B cell (primary cell): Measurements from ENCODE around the gene DZIP1L. TPM values are rescaled to one million over a fixed set of nuclear protein-coding genes. Genes with fewer than 3 reads are reported as not detected.

Experiments used
- ATAC-seq: fragments of 200-7000 bp; cut with Tn5 transposase; one replicate; pipeline ENCODE4 v1.10.0; 2021; ENCODE audit warnings: low read depth, mild to moderate bottlenecking, moderate number of reproducible peaks, moderate library complexity
- CTCF ChIA-PET: fragments of 350-600 bp; sonication (Branson Sonifier 250); formaldehyde crosslinking; loops from one replicate; lab custom pipeline; 2021; ENCODE audit warnings: antibody characterized with exemption, inconsistent platforms; lab: Charles Lee
- POLR2A ChIA-PET: fragments of 350-600 bp; sonication (Branson Sonifier 250); formaldehyde crosslinking; loops from one replicate; lab custom pipeline; 2021; ENCODE audit warnings: antibody characterized with exemption; lab: Charles Lee
- DNase-seq: peaks from one replicate; pipeline ENCODE4 v3.0.0; 2013
- H2AFZ ChIP-seq: 2 replicates; pipeline ENCODE4 v1.6.1; 2012; ENCODE audit warnings: mild to moderate bottlenecking, low read depth, low read length; ENCODE audit not compliant: insufficient read depth, poor library complexity, severe bottlenecking
- H3K27ac ChIP-seq, 2 donors: 1 replicate in 1 of 2; 2 replicates in 1 of 2; pipeline ENCODE4 v1.5.1; 2012 to 2013; ENCODE audit warnings: low read length in 2 of 2, mild to moderate bottlenecking in 2 of 2, moderate library complexity in 1 of 2
- H3K27me3 ChIP-seq, 4 experiments: fragments of 200-600 bp in 1 of 4; sonication (generic) in 1 of 4; replicated peaks in 1 of 4; 1 replicate in 2 of 4; 2 replicates in 2 of 4; pipeline versions ENCODE4 v1.6.1 to v1.7.0; 2013 to 2016; ENCODE audit warnings: low read length in 3 of 4, mild to moderate bottlenecking in 2 of 4, mixed read lengths in 1 of 4, moderate library complexity in 1 of 4; ENCODE audit not compliant: insufficient read depth in 4 of 4, control insufficient read depth in 3 of 4; ENCODE audit errors: control extremely low read depth in 1 of 4
- H3K36me3 ChIP-seq, 2 experiments: replicated peaks in 1 of 2; 1 replicate in 1 of 2; 2 replicates in 1 of 2; pipeline versions ENCODE4 v1.6.1 to v1.7.1; 2013; ENCODE audit warnings: low read length in 1 of 2; ENCODE audit not compliant: insufficient read depth in 2 of 2, control insufficient read depth in 1 of 2; ENCODE audit errors: control extremely low read depth in 1 of 2, extremely low read depth in 1 of 2
- H3K4me1 ChIP-seq, 2 donors: fragments of 200-600 bp in 1 of 2; sonication (generic) in 1 of 2; 1 replicate in 1 of 2; 2 replicates in 1 of 2; pipeline versions ENCODE4 v1.5.1 to v1.6.1; 2013 to 2017; ENCODE audit warnings: low read length in 2 of 2; ENCODE audit not compliant: control insufficient read depth in 2 of 2, insufficient read depth in 2 of 2
- H3K4me2 ChIP-seq: replicated peaks from 2 replicates; pipeline ENCODE3; 2012; ENCODE audit warnings: mild to moderate bottlenecking, low read depth, low read length; ENCODE audit not compliant: poor library complexity, severe bottlenecking
- H3K4me3 ChIP-seq, 5 experiments: fragments of 200-600 bp in 1 of 5; sonication (generic) in 1 of 5; 1 replicate in 3 of 5; 2 replicates in 2 of 5; pipeline versions ENCODE4 v1.5.1 to v1.7.0; 2011 to 2016; ENCODE audit warnings: low read length in 4 of 5, mild to moderate bottlenecking in 4 of 5, low read depth in 2 of 5, control low read depth in 1 of 5, moderate library complexity in 1 of 5; ENCODE audit not compliant: insufficient read depth in 1 of 5; ENCODE audit errors: control extremely low read depth in 1 of 5, extremely low read depth in 1 of 5
- H3K79me2 ChIP-seq: fragments of 200-600 bp; sonication (generic); one replicate; pipeline ENCODE4 v1.6.0; 2016; ENCODE audit warnings: low read length; ENCODE audit not compliant: control insufficient read depth, insufficient read depth
- H3K9ac ChIP-seq: fragments of 200-600 bp; sonication (generic); 2 replicates; pipeline ENCODE4 v1.6.1; 2017; ENCODE audit warnings: mild to moderate bottlenecking, low read length, moderate library complexity
- H3K9me3 ChIP-seq, 3 donors: one replicate each; pipeline versions ENCODE4 v1.6.1 to v1.7.1; 2013; ENCODE audit warnings: low read length in 2 of 3; ENCODE audit not compliant: control insufficient read depth in 2 of 3, insufficient read depth in 1 of 3; ENCODE audit errors: control extremely low read depth in 1 of 3
- H4K20me1 ChIP-seq: 2 replicates; pipeline ENCODE4 v1.6.0; 2012; ENCODE audit warnings: mild to moderate bottlenecking, low read length; ENCODE audit not compliant: insufficient read depth, control insufficient read depth, poor library complexity, severe bottlenecking
- H3K27ac Mint-ChIP-seq: one replicate; pipeline ENCODE4 v1.8.0; 2021; ENCODE audit warnings: mixed read lengths
- H3K27me3 Mint-ChIP-seq: one replicate; pipeline ENCODE4 v1.8.0; 2021; ENCODE audit warnings: mixed read lengths
- H3K4me1 Mint-ChIP-seq: one replicate; pipeline ENCODE4 v1.8.0; 2021; ENCODE audit warnings: mixed read lengths
- H3K4me3 Mint-ChIP-seq: one replicate; pipeline ENCODE4 v1.8.0; 2021; ENCODE audit warnings: mixed read lengths
- H3K9me3 Mint-ChIP-seq: one replicate; pipeline ENCODE4 v1.8.0; 2022; ENCODE audit warnings: mixed read lengths; ENCODE audit not compliant: insufficient read depth
- EZH2 ChIP-seq: IDR thresholded peaks from 2 replicates; pipeline ENCODE4 v1.6.1; 2012; ENCODE audit warnings: borderline replicate concordance, low read depth, mild to moderate bottlenecking, moderate library complexity, low read length; ENCODE audit not compliant: insufficient read depth, poor library complexity, severe bottlenecking
- WGBS: methylation state at CpG from one replicate; pipeline ENCODE4 v1.1.5; 2013; ENCODE audit warnings: missing lambda C conversion rate; ENCODE audit not compliant: insufficient coverage; 5-methylcytosine and 5-hydroxymethylcytosine counted together
- intact Hi-C: fragments of 100-400 bp; cut with micrococcal nuclease; formaldehyde crosslinking; loops from one replicate; pipeline ENCODE4 v1.10.0; 2022
- polyA plus RNA-seq: library from polyadenylated mRNA; depleted of rRNA; stranded (reverse); fragments of >200 nt; gene quantifications from 2 replicates; pipeline ENCODE4 v1.2.3, GENCODE V29; 2012
- total RNA-seq, 2 donors: library from RNA; stranded (reverse); fragments of 120-200 nt in 1 of 2; gene quantifications; 1 replicate in 1 of 2; 2 replicates in 1 of 2; pipeline versions ENCODE4 v1.2.3 to v1.2.4, GENCODE V29; 2013 to 2022
- TF ChIP-seq, protein P1 (sequence below): fragments of 200-600 bp; IDR thresholded peaks from one replicate; pipeline ENCODE4 v1.8.0; 2022; ENCODE audit warnings: antibody characterized with exemption, mild to moderate bottlenecking

The DZIP1L gene
- total and polyA plus RNA-seq, 2 donors (not counting 1 experiment from before 2014, with no cell fraction given): not detected

GRCh38 chr3:138047596-138048158 is 67.7 kb downstream of the DZIP1L start:
- Mint-ChIP-seq H3K4me3 (no peak overlapping the region), H3K27ac (no peak overlapping the region), H3K4me1 (no peaks in the 10 kb centered on the region), H3K27me3 (peaks cover 37% of the 10 kb centered on the region), H3K9me3 (no peaks in the 10 kb centered on the region)
- Histone ChIP-seq H4K20me1 (no peaks in the 10 kb centered on the region), H3K36me3 (no peaks in the 10 kb centered on the region), H3K4me2 (no peak overlapping the region), H3K9me3 (no peaks in the 10 kb centered on the region), H3K4me1 (no peaks in the 10 kb centered on the region), H3K27me3 (peaks cover 0 to under 1% (median 0%) of the 10 kb centered on the region in 4 experiments), H3K9ac (no peak overlapping the region), H3K79me2 (no peaks in the 10 kb centered on the region), H2AFZ (no peak overlapping the region), H3K4me3 (no peak overlapping the region), H3K27ac (no peak overlapping the region)
- TF ChIP-seq, protein P1, sequence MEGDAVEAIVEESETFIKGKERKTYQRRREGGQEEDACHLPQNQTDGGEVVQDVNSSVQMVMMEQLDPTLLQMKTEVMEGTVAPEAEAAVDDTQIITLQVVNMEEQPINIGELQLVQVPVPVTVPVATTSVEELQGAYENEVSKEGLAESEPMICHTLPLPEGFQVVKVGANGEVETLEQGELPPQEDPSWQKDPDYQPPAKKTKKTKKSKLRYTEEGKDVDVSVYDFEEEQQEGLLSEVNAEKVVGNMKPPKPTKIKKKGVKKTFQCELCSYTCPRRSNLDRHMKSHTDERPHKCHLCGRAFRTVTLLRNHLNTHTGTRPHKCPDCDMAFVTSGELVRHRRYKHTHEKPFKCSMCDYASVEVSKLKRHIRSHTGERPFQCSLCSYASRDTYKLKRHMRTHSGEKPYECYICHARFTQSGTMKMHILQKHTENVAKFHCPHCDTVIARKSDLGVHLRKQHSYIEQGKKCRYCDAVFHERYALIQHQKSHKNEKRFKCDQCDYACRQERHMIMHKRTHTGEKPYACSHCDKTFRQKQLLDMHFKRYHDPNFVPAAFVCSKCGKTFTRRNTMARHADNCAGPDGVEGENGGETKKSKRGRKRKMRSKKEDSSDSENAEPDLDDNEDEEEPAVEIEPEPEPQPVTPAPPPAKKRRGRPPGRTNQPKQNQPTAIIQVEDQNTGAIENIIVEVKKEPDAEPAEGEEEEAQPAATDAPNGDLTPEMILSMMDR: no peak
- TF ChIP-seq EZH2: no peak
- POLR2A ChIA-PET: no interaction called here
- intact Hi-C loops: no loop called here
- ATAC-seq (no peak), DNase-seq (no peak)
- 83% methylated on average over 3 of the region's 5 CpGs for WGBS
- CTCF ChIA-PET: interaction anchor here (1.2 kb wide), 1 partner anchor 13 kb away, joined by 3 read pairs; no protein-coding TSS in a partner anchor

GRCh38 chr3:138046955-138047354 is 68.5 kb downstream of the DZIP1L start:
- no peaks in the 10 kb centered on the region for H3K9me3 Mint-ChIP-seq
- H3K4me3 Mint-ChIP-seq: no peak overlapping the region
- Histone ChIP-seq H3K27ac (no peak overlapping the region), H4K20me1 (no peaks in the 10 kb centered on the region), H3K79me2 (no peaks in the 10 kb centered on the region), H3K9me3 (no peaks in the 10 kb centered on the region), H3K36me3 (no peaks in the 10 kb centered on the region), H3K9ac (no peak overlapping the region), H2AFZ (no peak overlapping the region), H3K4me1 (no peaks in the 10 kb centered on the region), H3K4me3 (no peak overlapping the region), H3K4me2 (no peak overlapping the region), H3K27me3 (no peaks in the 10 kb centered on the region)
- POLR2A ChIA-PET: no interaction called here
- intact Hi-C loops: no loop called here
- 44% methylated on average over 2 of the region's 3 CpGs for WGBS
- ATAC-seq (no peak), DNase-seq (no peak)
- H3K27me3 Mint-ChIP-seq: peaks cover 34% of the 10 kb centered on the region
- no peak for TF ChIP-seq EZH2
- TF ChIP-seq, protein P1: no peak
- H3K4me1 Mint-ChIP-seq: no peaks in the 10 kb centered on the region
- CTCF ChIA-PET: interaction anchor here (1.2 kb wide), 1 partner anchor 14 kb away, joined by 3 read pairs; no protein-coding TSS in a partner anchor
- H3K27ac Mint-ChIP-seq: no peak overlapping the region
